Fibroblast of skin of abdomen (primary cell): ENCODE results near the gene SMURF1.

ENCODE experiments used
- DNase-seq: peaks from one replicate; pipeline ENCODE4 v3.0.0-alpha.2; 2013

The SMURF1 gene

DNA sequence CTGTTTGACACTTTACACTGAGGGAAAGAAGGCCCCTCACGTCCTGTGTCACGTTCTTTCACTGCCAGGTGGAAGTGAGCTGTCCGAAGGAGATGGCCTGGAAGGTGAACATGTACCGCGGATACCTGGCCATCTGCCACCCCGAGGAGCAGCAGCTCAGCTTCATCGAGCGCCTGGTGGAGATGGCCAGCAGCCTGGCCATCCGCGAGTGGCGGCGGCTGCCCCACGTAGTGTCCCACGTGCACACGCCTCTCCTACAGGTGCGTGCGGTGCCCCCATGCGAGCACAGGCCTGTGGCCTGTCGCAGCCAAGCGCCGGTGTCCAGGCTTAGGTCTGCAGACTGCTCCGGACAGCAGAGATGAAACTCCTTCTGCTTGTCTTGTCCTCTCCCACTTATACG is 162.2 kb downstream of the SMURF1 start:
- DNase-seq = no peak

GRCh38 chr7:98978672-98979071 is 165.2 kb downstream of the SMURF1 start:
- no peak for DNase-seq
